C4-2B (cell line): ENCODE data around the gene CFTR.

Experiments
- ZFX ChIP-seq: fragments of 450-650 bp; IDR thresholded peaks from 2 replicates; pipeline ENCODE4 v1.6.1; 2017
- TF ChIP-seq, protein P1 (sequence below): fragments of 450-650 bp; conservative IDR thresholded peaks from 2 replicates; pipeline ENCODE4 v1.5.1; 2017; ENCODE audit warnings: mild to moderate bottlenecking

DNA sequence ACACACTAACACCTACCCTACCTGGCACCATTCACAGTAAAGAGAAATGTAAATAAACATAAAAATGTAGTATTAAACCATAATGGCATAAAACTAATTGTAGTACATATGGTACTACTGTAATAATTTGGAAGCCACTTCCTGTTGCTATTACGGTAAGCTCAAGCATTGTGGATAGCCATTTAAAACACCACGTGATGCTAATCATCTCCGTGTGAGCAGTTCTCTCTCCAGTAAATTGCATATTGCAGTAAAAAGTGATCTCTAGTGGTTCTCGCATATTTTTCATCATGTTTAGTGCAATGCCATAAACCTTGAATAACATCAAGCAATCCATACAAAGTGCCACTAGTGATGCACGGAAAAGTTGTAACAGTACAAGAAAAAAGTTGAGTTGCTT lies 75.4 kb downstream of the CFTR start:
- TF ChIP-seq, protein P1, sequence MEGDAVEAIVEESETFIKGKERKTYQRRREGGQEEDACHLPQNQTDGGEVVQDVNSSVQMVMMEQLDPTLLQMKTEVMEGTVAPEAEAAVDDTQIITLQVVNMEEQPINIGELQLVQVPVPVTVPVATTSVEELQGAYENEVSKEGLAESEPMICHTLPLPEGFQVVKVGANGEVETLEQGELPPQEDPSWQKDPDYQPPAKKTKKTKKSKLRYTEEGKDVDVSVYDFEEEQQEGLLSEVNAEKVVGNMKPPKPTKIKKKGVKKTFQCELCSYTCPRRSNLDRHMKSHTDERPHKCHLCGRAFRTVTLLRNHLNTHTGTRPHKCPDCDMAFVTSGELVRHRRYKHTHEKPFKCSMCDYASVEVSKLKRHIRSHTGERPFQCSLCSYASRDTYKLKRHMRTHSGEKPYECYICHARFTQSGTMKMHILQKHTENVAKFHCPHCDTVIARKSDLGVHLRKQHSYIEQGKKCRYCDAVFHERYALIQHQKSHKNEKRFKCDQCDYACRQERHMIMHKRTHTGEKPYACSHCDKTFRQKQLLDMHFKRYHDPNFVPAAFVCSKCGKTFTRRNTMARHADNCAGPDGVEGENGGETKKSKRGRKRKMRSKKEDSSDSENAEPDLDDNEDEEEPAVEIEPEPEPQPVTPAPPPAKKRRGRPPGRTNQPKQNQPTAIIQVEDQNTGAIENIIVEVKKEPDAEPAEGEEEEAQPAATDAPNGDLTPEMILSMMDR, result no peak
- TF ChIP-seq ZFX, result no peak
